T-helper 17 cell (primary cell): ENCODE results near the gene SLC4A1. TPM values are rescaled to one million over a fixed set of nuclear protein-coding genes. Genes with fewer than 3 reads are reported as not detected.

Experiments used
- ATAC-seq: fragments of 150-1000 bp; cut with Tn5 transposase; 2 replicates; pipeline ENCODE4 v1.10.0; 2021; ENCODE audit warnings: mild to moderate bottlenecking, moderate library complexity
- DNase-seq, 3 donors: peaks; one replicate each; pipeline versions ENCODE4 v3.0.0 to v3.0.0-alpha.2; 2020 to 2021
- H3K9me3 ChIP-seq: one replicate; pipeline ENCODE4 v1.7.0; 2013; ENCODE audit warnings: low read length, mild to moderate bottlenecking; ENCODE audit not compliant: control insufficient read depth, poor library complexity, severe bottlenecking
- H3K27ac Mint-ChIP-seq: one replicate; pipeline ENCODE4 v1.8.0; 2022; ENCODE audit warnings: mild to moderate bottlenecking, moderate library complexity, mixed read lengths
- H3K27me3 Mint-ChIP-seq: one replicate; pipeline ENCODE4 v1.8.0; 2022; ENCODE audit warnings: mixed read lengths
- H3K36me3 Mint-ChIP-seq: one replicate; pipeline ENCODE4 v1.8.0; 2022; ENCODE audit warnings: low read depth, mixed read lengths
- H3K4me1 Mint-ChIP-seq: one replicate; pipeline ENCODE4 v1.8.0; 2022; ENCODE audit warnings: mild to moderate bottlenecking, mixed read lengths
- H3K4me3 Mint-ChIP-seq: one replicate; pipeline ENCODE4 v1.8.0; 2022; ENCODE audit warnings: mild to moderate bottlenecking, moderate library complexity, mixed read lengths
- total RNA-seq, 4 donors: library from RNA in 2 of 4; stranded (reverse) in 2 of 4; gene quantifications; one replicate each; pipeline ENCODE4 v1.2.3 and lab custom pipeline; 2022 to 2026

Gene SLC4A1
- total RNA-seq (not detected), total RNA-seq (lab: John Stamatoyannopoulos, UW) (0 reads per million in 2 donors)

DNA sequence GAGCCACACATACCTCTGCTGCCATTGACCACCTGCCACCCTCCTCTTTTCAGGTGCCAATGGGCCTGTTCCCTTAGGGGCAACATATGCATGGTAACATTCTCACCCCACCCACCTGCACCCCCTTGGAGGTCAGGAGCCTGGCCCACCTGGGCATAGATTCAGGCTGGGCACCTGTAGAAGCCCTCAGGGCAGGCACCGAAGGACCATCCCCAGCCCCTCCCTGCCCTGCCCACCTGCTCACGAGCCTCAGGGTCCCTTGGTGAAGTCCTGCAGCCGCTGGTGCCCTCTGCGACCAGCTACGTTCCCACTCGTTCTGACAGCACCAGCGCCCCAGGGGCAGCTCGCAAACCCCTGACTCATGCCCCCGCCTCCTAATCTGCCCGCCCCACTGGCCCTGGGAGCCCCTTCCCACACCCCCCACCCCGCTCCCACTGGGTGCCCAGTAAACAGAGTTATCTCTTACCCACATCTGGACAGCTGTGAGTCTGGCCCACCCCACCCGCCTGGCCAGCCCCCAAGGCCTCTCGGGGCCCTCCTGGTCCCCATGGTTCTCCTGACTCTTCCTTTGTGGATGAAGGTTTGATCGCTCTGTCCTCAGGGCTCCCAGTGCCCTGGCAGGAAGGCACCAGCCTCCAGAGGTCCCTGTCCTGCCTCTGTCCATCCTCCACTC is at the start of gene SLC4A1:
SLC4A1 (minus strand) TSS at position 318 of the 673 bp plus-strand sequence. CDS start 5,269 bp downstream, outside the sequence.
- Mint-ChIP-seq H3K4me1 (peaks cover 10% of the 10 kb centered on the region), H3K4me3 (no peak within 1 kb of the TSS), H3K27ac (no peak within 1 kb of the TSS), H3K27me3 (peaks cover 16% of the 10 kb centered on the region), H3K36me3 (peaks cover 3% of the 10 kb centered on the region)
- ATAC-seq (no peak), DNase-seq (no peak)
- no peaks in the 10 kb centered on the region for H3K9me3 ChIP-seq

GRCh38 chr17:44317545-44317944 is 49.6 kb upstream of the SLC4A1 start:
- ATAC-seq: no peak
- H3K4me3 Mint-ChIP-seq: peak overlapping the region; percentile 15
- no peak overlapping the region for H3K27ac Mint-ChIP-seq
- peaks cover 16% of the 10 kb centered on the region for H3K4me1 Mint-ChIP-seq
- peaks cover 42% of the 10 kb centered on the region for H3K27me3 Mint-ChIP-seq
- peaks cover 11% of the 10 kb centered on the region for H3K36me3 Mint-ChIP-seq
- H3K9me3 ChIP-seq: no peaks in the 10 kb centered on the region
- DNase-seq: no peak

GRCh38 chr17:44315760-44316731 is 48.1 kb upstream of the SLC4A1 start:
- peaks cover 42% of the 10 kb centered on the region for H3K27me3 Mint-ChIP-seq

GRCh38 chr17:44314869-44315661 is 47.1 kb upstream of the SLC4A1 start:
- Mint-ChIP-seq H3K36me3 (peaks cover 13% of the 10 kb centered on the region), H3K4me1 (peaks cover 16% of the 10 kb centered on the region), H3K4me3 (peak overlapping the region; percentile 91), H3K27me3 (peaks cover 42% of the 10 kb centered on the region), H3K27ac (no peak overlapping the region)
- H3K9me3 ChIP-seq: no peaks in the 10 kb centered on the region
- DNase-seq (peak in 2 of 3 donors; percentile 19 to 22), ATAC-seq (peak; percentile 78)

More at GRCh38 chr17:44315760-44316731, 48.1 kb upstream of the SLC4A1 start:
- Mint-ChIP-seq H3K4me3 (peak overlapping the region; percentile 91), H3K4me1 (peaks cover 16% of the 10 kb centered on the region), H3K36me3 (peaks cover 13% of the 10 kb centered on the region), H3K27ac (no peak overlapping the region)
- no peaks in the 10 kb centered on the region for H3K9me3 ChIP-seq
- no peak for ATAC-seq
- DNase-seq: no peak

GRCh38 chr17:44314524-44314868 is 46.6 kb upstream of the SLC4A1 start:
- ATAC-seq (no peak), DNase-seq (no peak)
- Mint-ChIP-seq H3K4me3 (peak overlapping the region; percentile 71), H3K27me3 (peaks cover 46% of the 10 kb centered on the region), H3K4me1 (peaks cover 20% of the 10 kb centered on the region), H3K36me3 (peaks cover 12% of the 10 kb centered on the region), H3K27ac (no peak overlapping the region)
- no peaks in the 10 kb centered on the region for H3K9me3 ChIP-seq

GRCh38 chr17:44314031-44314430 is 46.1 kb upstream of the SLC4A1 start:
- DNase-seq (no peak), ATAC-seq (no peak)
- Mint-ChIP-seq H3K36me3 (peaks cover 11% of the 10 kb centered on the region), H3K27ac (no peak overlapping the region), H3K27me3 (peaks cover 46% of the 10 kb centered on the region), H3K4me3 (peak overlapping the region; percentile 71), H3K4me1 (peaks cover 20% of the 10 kb centered on the region)
- H3K9me3 ChIP-seq: no peaks in the 10 kb centered on the region

DNA sequence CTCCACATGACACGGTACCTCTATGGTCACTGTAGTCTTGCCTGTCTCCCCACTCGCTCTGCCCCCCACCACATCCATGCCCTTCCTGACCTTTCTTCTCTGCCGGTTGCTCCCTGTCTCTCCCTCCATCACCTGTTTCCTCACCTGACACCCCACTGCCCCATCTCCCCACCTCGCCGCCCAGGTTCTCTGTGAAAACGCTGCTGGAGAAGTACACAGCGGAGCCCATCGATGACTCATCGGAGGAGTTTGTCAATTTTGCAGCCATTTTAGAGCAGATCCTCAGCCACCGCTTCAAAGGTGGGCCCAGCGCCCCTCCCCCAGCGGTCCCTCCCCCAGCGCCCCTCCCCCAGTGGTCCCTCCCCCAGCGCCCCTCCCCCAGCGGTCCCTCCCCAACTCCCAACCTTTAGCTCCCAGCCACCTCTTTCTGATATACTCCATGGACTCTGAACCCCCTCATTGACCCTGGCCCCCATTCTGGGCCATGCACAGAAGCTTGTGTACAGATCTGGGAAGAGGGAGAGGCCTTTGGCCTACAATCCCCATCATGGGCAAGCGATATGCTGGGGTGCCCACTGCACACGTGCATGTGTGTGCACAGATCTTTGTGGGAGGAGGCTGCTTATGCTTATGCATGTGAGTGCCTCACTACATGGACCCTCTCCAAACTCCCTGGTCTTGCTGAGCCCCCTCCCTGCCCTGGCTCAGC is 44.6 kb upstream of the SLC4A1 start:
- no peaks in the 10 kb centered on the region for H3K9me3 ChIP-seq
- Mint-ChIP-seq H3K27ac (no peak overlapping the region), H3K27me3 (peaks cover 36% of the 10 kb centered on the region), H3K4me1 (peaks cover 20% of the 10 kb centered on the region), H3K4me3 (no peak overlapping the region), H3K36me3 (peaks cover 11% of the 10 kb centered on the region)
- DNase-seq (no peak), ATAC-seq (no peak)

DNA sequence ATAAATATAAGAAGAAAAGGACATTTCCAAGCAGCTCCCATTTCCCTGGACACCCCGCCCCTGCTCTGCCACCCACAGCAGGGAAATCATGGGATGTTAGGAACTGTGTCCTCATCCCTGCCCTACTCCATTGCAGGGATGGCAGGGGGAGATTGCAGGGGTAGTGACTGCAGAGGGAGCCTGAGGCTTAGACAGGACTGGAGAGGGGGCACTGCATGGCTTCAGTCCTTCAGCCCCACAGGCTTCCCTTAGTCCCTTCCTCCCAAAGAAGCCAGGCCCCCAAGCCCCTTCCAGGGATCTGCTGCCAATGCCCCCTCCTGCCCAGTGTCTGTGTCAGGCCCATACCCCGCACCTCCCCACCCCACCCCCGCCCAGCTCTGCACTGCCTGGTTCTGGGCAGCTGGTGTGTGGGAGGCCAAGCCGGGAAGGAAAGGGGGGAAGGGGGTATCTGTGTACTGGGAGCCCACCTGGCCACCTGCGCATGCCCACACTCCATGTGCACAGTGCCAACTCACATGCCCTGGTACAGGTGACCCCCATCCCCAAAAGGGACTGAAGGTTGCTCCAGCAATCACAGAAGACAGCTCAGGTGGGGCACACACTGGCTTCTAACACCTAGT is 43.7 kb upstream of the SLC4A1 start:
- DNase-seq (no peak), ATAC-seq (no peak)
- Mint-ChIP-seq H3K27me3 (peaks cover 37% of the 10 kb centered on the region), H3K27ac (no peak overlapping the region), H3K4me1 (peaks cover 20% of the 10 kb centered on the region), H3K4me3 (no peak overlapping the region), H3K36me3 (peaks cover 11% of the 10 kb centered on the region)
- H3K9me3 ChIP-seq: no peaks in the 10 kb centered on the region

DNA sequence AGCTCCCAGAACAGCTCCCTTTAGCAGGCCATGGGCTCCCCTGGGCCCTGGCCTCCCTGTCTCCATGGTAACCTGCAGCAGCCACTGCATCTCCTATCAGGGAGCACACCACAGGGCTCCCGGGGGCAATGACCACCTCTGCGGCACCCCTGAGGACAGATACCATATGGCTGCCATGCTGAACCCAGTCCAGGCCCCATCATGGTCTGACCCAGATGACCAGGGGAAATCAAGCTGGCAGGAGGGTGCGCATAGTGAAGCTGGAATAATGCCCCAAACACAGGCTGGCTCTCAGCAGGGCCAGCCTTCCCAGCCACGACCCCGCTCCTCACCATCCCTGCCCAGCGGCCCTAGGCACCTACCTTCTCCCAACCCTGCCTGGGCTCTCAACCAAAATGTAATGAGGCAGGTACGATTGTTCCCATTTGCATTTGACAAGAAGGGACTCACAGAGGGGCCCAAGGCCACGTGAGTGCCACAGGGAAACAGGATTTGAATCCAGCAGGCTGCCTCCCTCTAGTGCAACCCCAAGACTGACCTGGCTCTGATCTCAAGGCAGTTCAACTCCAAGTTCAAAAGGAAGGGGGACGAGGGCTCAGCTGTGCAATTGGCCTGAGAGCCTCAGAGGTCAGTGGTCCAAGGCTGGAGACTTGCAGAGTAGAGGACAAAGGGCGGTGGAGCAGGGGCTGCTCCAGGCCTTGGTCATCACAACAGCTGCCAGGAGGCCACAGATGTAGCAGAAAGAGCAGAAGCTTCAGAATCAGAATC is 42.9 kb upstream of the SLC4A1 start:
- peaks cover 37% of the 10 kb centered on the region for H3K27me3 Mint-ChIP-seq

DNA sequence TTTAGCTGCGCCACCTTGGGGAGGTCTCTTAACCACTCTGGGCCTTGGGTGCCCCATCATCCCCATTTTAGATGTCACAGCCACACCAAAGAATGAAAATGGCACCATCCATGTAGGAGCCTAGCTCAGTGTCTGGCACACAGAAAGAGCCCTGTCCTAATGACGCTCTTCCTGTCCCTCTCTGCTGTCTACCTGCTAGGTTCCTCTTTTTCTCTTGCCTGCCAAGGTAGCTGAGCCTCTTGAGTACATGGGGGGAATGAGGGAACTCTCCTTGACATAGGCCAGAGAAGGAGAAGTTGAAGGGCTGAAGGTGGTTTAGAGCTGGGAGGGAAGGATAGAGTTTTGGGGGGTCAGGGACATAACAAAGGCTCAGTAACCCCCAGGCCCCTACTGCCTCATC is 42.3 kb upstream of the SLC4A1 start:
- no peaks in the 10 kb centered on the region for H3K9me3 ChIP-seq
- H3K4me1 Mint-ChIP-seq: peaks cover 13% of the 10 kb centered on the region
- peaks cover 4% of the 10 kb centered on the region for H3K36me3 Mint-ChIP-seq
- peaks cover 33% of the 10 kb centered on the region for H3K27me3 Mint-ChIP-seq
- ATAC-seq (no peak), DNase-seq (no peak)
- H3K4me3 Mint-ChIP-seq: peak overlapping the region; percentile 72
- H3K27ac Mint-ChIP-seq: no peak overlapping the region

More for the DNA sequence above, 42.9 kb upstream of the SLC4A1 start:
- Mint-ChIP-seq H3K4me1 (peaks cover 17% of the 10 kb centered on the region), H3K4me3 (no peak overlapping the region), H3K36me3 (peaks cover 6% of the 10 kb centered on the region), H3K27ac (no peak overlapping the region)
- no peaks in the 10 kb centered on the region for H3K9me3 ChIP-seq
- DNase-seq (no peak), ATAC-seq (no peak)

DNA sequence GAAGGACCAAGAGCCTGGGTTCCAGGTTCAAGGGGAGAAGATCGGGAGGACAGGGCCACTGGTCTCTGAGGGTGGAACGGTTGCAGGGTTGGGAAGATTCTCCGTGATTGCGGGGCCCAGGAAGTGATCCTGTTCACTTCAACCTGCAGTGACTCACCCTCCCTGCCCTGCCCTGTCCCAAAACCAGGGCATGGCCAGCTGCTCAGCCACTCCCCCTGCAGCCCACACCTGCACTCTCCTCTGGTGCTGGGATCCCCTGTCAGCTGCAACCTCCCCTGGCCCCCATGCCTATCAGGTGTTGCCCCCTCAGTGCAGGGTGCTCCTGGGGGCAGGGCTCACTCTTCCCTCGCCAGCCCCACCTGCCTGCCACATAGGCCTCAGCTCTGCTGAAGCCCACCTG is 41.5 kb upstream of the SLC4A1 start:
- Mint-ChIP-seq H3K27ac (no peak overlapping the region), H3K27me3 (peaks cover 39% of the 10 kb centered on the region), H3K4me3 (peak overlapping the region; percentile 72), H3K4me1 (peaks cover 13% of the 10 kb centered on the region), H3K36me3 (peaks cover 4% of the 10 kb centered on the region)
- ATAC-seq (no peak), DNase-seq (no peak)
- H3K9me3 ChIP-seq: no peaks in the 10 kb centered on the region
